ES-I3 (cell line): ENCODE data around the gene GSTM2.

Experiments
- H3K36me3 ChIP-seq: 2 replicates; pipeline ENCODE4 v1.6.1; 2013; ENCODE audit warnings: mild to moderate bottlenecking, low read length, control low read depth, moderate library complexity; ENCODE audit not compliant: insufficient read depth
- H3K4me1 ChIP-seq: 2 replicates; pipeline ENCODE4 v1.6.1; 2013; ENCODE audit warnings: mild to moderate bottlenecking, control low read depth, low read length; ENCODE audit not compliant: insufficient read depth
- H3K9ac ChIP-seq: 2 replicates; pipeline ENCODE4 v1.6.1; 2013; ENCODE audit warnings: low read depth, mild to moderate bottlenecking, low read length, moderate library complexity
- H3K9me3 ChIP-seq: 2 replicates; pipeline ENCODE4 v1.6.1; 2013; ENCODE audit warnings: mild to moderate bottlenecking, low read length, moderate library complexity; ENCODE audit not compliant: control insufficient read depth, insufficient read depth

Gene GSTM2

DNA sequence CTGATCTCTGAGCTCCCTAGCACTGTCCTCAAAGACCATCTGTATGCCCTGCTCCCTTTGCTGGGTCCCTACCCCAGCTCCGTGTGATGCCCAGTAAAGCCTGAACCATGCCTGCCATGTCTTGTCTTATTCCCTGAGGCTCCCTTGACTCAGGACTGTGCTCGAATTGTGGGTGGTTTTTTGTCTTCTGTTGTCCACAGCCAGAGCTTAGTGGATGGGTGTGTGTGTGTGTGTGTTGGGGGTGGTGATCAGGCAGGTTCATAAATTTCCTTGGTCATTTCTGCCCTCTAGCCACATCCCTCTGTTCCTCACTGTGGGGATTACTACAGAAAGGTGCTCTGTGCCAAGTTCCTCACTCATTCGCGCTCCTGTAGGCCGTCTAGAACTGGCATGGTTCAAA, 49.9 kb downstream of the GSTM2 start:
- Histone ChIP-seq H3K36me3 (no peaks in the 10 kb centered on the region), H3K4me1 (no peaks in the 10 kb centered on the region), H3K9me3 (no peaks in the 10 kb centered on the region), H3K9ac (no peak overlapping the region)

GRCh38 chr1:109718495-109718894, 50.6 kb downstream of the GSTM2 start:
- Histone ChIP-seq H3K9ac (no peak overlapping the region), H3K9me3 (no peaks in the 10 kb centered on the region), H3K36me3 (no peaks in the 10 kb centered on the region), H3K4me1 (no peaks in the 10 kb centered on the region)

DNA sequence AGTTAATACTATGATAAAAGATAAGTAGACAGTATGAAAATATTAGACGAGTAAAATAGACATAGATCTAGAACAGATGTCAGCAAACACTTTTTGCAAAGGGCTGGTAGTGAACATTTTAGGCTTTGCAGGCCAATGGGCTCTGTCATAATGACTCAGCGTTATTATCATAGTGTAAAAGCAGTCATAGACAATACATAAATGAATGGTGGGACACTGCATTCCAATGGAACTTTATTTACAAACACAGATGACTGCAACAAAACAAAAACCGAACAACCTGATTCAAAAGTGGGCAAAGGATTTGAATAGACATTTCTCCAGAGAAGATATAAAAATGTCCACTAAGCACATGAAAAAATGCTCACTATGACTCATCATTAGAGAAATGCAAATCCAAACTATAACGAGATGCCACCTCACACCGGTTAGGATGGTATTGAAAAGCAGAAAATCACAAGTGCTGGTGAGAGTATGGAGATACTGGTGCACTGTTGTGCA, 51.5 kb downstream of the GSTM2 start:
- Histone ChIP-seq H3K9me3 (no peaks in the 10 kb centered on the region), H3K36me3 (no peaks in the 10 kb centered on the region), H3K9ac (no peak overlapping the region), H3K4me1 (no peaks in the 10 kb centered on the region)

- peaks cover 5% of the 10 kb centered on the region; the same call in 1 of the 2 replicates for H3K9me3 ChIP-seq
- H3K4me1 ChIP-seq: no peaks in the 10 kb centered on the region
- no peaks in the 10 kb centered on the region for H3K36me3 ChIP-seq
- no peak overlapping the region for H3K9ac ChIP-seq
These were observed 53.2 kb downstream of the GSTM2 start for GRCh38 chr1:109721042-109721441.

DNA sequence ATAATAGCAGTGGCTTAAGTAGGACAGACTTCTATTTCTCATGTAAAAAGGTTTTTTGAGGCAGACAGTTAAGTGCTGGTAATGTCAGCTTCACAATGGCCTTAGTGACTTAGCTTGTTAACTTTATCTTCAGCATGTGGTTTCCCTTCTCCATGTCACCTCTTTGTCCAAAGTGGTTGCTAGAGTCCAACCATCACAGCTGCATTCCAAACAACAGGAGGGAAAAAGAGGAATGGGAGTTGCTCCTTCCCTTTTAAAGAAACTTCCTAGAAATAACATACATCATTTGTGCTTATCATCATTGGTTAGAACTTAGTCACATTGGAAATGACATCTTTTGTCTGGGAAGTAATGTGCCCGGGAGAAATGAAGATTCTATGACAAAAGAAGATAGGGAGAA, 54.1 kb downstream of the GSTM2 start:
- H3K36me3 ChIP-seq: no peaks in the 10 kb centered on the region
- no peaks in the 10 kb centered on the region for H3K4me1 ChIP-seq
- H3K9me3 ChIP-seq: peaks cover 9% of the 10 kb centered on the region
- no peak overlapping the region for H3K9ac ChIP-seq

DNA sequence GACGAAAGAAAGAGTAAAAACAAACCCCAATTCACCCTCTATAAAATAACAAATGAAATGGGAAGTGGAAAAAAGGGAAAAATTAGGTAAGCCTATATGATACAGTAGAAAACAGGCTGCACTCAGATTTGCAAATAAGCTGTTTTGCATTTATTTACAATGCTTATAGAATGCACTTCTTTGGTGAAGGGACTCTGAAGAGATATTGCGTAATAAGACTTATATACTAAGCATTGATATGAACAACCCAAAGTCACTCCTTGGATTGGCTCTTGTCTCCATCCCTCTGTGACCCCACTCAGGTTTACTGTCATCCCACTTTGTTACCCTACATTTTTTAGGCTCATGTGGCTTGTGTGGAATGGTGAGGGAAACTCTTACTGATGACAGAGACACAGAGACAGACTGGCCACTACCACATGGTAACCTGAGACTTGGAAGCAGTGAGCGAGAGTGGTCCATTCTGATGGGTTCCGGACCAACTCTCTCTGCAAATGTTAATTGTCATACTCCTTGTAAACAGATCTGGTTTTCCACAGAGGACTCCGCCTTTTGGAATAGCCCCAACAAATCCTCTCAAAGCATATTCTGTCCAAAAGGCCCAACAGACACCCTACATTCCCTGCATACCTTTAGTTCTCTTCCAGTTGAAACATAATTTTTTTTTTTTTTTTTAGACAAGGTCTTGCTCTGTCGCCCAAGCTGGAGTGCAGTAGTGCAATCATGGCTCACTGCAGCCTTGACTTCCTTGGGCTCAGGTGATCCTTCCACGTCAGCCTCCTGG, 55.2 kb downstream of the GSTM2 start:
- no peaks in the 10 kb centered on the region for H3K4me1 ChIP-seq
- H3K36me3 ChIP-seq: no peaks in the 10 kb centered on the region
- peaks cover 11% of the 10 kb centered on the region for H3K9me3 ChIP-seq
- no peak overlapping the region for H3K9ac ChIP-seq
